K562 (cell line): Measurements from ENCODE around the gene PIGB. TPM values are rescaled to one million over a fixed set of nuclear protein-coding genes. Genes with fewer than 3 reads are reported as not detected.

Experiments
- ATAC-seq: fragments of 200-7000 bp; cut with Tn5 transposase; 3 replicates; pipeline ENCODE4 v1.9.1; 2020; ENCODE audit warnings: moderate library complexity
- BruUV-seq: library from RNA; stranded (reverse); fragments of 400-500 nt; replicated peaks from 2 replicates; lab custom pipeline; 2021; lab: Mats Ljungman, UMichigan
- CTCF ChIA-PET: fragments of 300-600 bp; formaldehyde crosslinking; extraction: SDS; loops from one replicate; lab custom pipeline; 2021; ENCODE audit warnings: low intra/inter-chr PET ratio; lab: Yijun Ruan, JAX
- POLR2A ChIA-PET: fragments of 300-600, 350-650 bp; sonication (Branson Sonifier 250); formaldehyde crosslinking; extraction: SDS; loops from one replicate; lab custom pipeline; 2021; ENCODE audit warnings: antibody characterized with exemption, inconsistent platforms; lab: Yijun Ruan, JAX
- DNase-seq, 4 experiments: peaks; one replicate each; pipeline versions ENCODE4 v3.0.0 to v3.0.0-alpha.2; 2011 to 2018; ENCODE audit warnings: low spot score in 3 of 4, mixed read lengths in 3 of 4; ENCODE audit errors: extremely low read depth in 1 of 4
- FAIRE-seq: peaks from 2 replicates; lab custom pipeline; 2011; peaks lifted over from hg19 to GRCh38; lab: Jason Lieb, UNC
- H2AFZ ChIP-seq: 2 replicates; pipeline ENCODE4 v1.6.0; 2011; ENCODE audit warnings: low read depth, low read length, control low read depth, inconsistent platforms
- H3K27ac ChIP-seq: fragments of 200-600 bp; 3 replicates; pipeline ENCODE4 v1.8.0; 2011; ENCODE audit warnings: low read depth, mild to moderate bottlenecking, control low read depth, inconsistent platforms, low read length, moderate library complexity, mixed read lengths; ENCODE audit errors: extremely low read depth
- H3K27me3 ChIP-seq, 2 experiments: fragments of 300-600 bp in 1 of 2; 2 replicates in 1 of 2; 3 replicates in 1 of 2; pipeline versions ENCODE4 v1.6.0 to v1.8.0; 2011; ENCODE audit warnings: inconsistent platforms in 2 of 2, low read length in 2 of 2, mild to moderate bottlenecking in 1 of 2, mixed read lengths in 1 of 2, moderate library complexity in 1 of 2; ENCODE audit not compliant: control insufficient read depth in 2 of 2, insufficient read depth in 2 of 2
- H3K36me3 ChIP-seq: fragments of 300-600 bp; 3 replicates; pipeline ENCODE4 v1.8.0; 2011; ENCODE audit warnings: mild to moderate bottlenecking, low read length, inconsistent platforms; ENCODE audit not compliant: control insufficient read depth, insufficient read depth
- H3K4me1 ChIP-seq, 2 experiments: fragments of 200-600 bp in 1 of 2; replicated peaks in 1 of 2; 2 replicates in 1 of 2; 3 replicates in 1 of 2; pipeline versions ENCODE4 v1.5.1 to v1.8.0; 2011; ENCODE audit warnings: inconsistent platforms in 2 of 2, low read length in 2 of 2, mild to moderate bottlenecking in 1 of 2, mixed read lengths in 1 of 2, moderate library complexity in 1 of 2; ENCODE audit not compliant: control insufficient read depth in 2 of 2, insufficient read depth in 2 of 2
- H3K4me2 ChIP-seq: 2 replicates; pipeline ENCODE4 v1.6.1; 2011; ENCODE audit warnings: low read length, control low read depth, inconsistent platforms, mixed read lengths; ENCODE audit not compliant: insufficient read depth
- H3K4me3 ChIP-seq: fragments of 200-600 bp; sonication (generic), shearing (Covaris generic); 2 replicates; pipeline ENCODE4 v1.5.1; 2016; ENCODE audit warnings: control low read depth, inconsistent platforms
- H3K79me2 ChIP-seq: fragments of 200-600 bp; 3 replicates; pipeline ENCODE4 v1.8.0; 2011; ENCODE audit warnings: low read length, inconsistent platforms; ENCODE audit not compliant: control insufficient read depth, insufficient read depth
- H3K9ac ChIP-seq, 2 experiments: 2 replicates each; pipeline versions ENCODE4 v1.6.0 to v1.6.1; 2011; ENCODE audit warnings: low read depth in 2 of 2, low read length in 2 of 2, control low read depth in 1 of 2, inconsistent platforms in 1 of 2, mild to moderate bottlenecking in 1 of 2, mixed read lengths in 1 of 2; ENCODE audit not compliant: insufficient read depth in 1 of 2
- H3K9me1 ChIP-seq: one replicate; pipeline ENCODE4 v1.6.0; 2011; ENCODE audit warnings: inconsistent platforms, mild to moderate bottlenecking, low read length, moderate library complexity; ENCODE audit not compliant: control insufficient read depth, insufficient read depth
- H3K9me3 ChIP-seq: replicated peaks from 2 replicates; pipeline ENCODE4 v1.5.1; 2011; ENCODE audit warnings: low read depth, low read length, inconsistent platforms; ENCODE audit not compliant: control insufficient read depth, insufficient read depth
- H4K20me1 ChIP-seq: replicated peaks from 2 replicates; pipeline ENCODE4 v1.6.1; 2011; ENCODE audit warnings: low read length, inconsistent platforms, mixed read lengths; ENCODE audit not compliant: control insufficient read depth, insufficient read depth
- CHD4 ChIP-seq: fragments of 200-600 bp; sonication (generic); IDR thresholded peaks from 3 replicates; pipeline ENCODE4 v1.6.1; 2012; ENCODE audit warnings: low read depth, mild to moderate bottlenecking, mixed read lengths, low read length, inconsistent platforms; ENCODE audit not compliant: insufficient read depth, insufficient replicate concordance, poor library complexity, severe bottlenecking
- RFX1 ChIP-seq: fragments of 450-650 bp; IDR thresholded peaks from 2 replicates; pipeline ENCODE4 v1.6.1; 2016; ENCODE audit warnings: mild to moderate bottlenecking, moderate library complexity
- WGBS: fragments of 100-300 bp; shearing (Covaris generic); methylation state at CpG from one replicate; pipeline ENCODE4 v1.1.6; 2016; ENCODE audit warnings: low coverage, mixed read lengths; ENCODE audit not compliant: insufficient coverage; ENCODE audit errors: missing lambda C conversion rate; 5-methylcytosine and 5-hydroxymethylcytosine counted together
- in situ Hi-C: fragments of 300-500 bp; cut with MboI; formaldehyde crosslinking; loops from 4 replicates; pipeline ENCODE4 v1.15.0; 2018; ENCODE audit warnings: inconsistent platforms, mixed read lengths
- intact Hi-C: fragments of 100-400 bp; cut with micrococcal nuclease; formaldehyde crosslinking; loops from 2 replicates; pipeline ENCODE4 v1.14.2; 2022
- polyA plus RNA-seq, 8 experiments: library from polyadenylated mRNA; depleted of rRNA in 4 of 8; stranded (reverse) in 5 of 8; unstranded in 3 of 8; fragments of >200 nt; fragmentation: Nextera tagmentation in 2 of 8; fragmentation: Illumina TruSeq in 1 of 8; extraction: Ambion mirVana in 2 of 8; extraction: Trizol in 1 of 8; gene quantifications; 2 replicates each; pipeline versions ENCODE4 v1.2.1 to v1.2.3, GENCODE V29; 2011 to 2014; ENCODE audit warnings: inconsistent platforms in 1 of 8, missing spikeins in 1 of 8
- total RNA-seq, 7 experiments: library from RNA; depleted of rRNA in 6 of 7; stranded (reverse); fragments of >200 nt in 6 of 7; fragmentation: Illumina TruSeq in 2 of 7; extraction: Trizol in 2 of 7; gene quantifications; 2 replicates each; pipeline versions ENCODE4 v1.2.1 to v1.2.3, GENCODE V29; 2011 to 2021; ENCODE audit warnings: low replicate concordance in 1 of 7

PIGB gene
- total and polyA plus RNA-seq, 9 of the 15 experiments (the other 6 are each of a cell fraction or from before 2014, with no cell fraction given), result 9.9 to 32.3 (median 18.2) TPM

- POLR2A ChIA-PET, result no interaction called here
- ATAC-seq (no peak), DNase-seq (no peak), FAIRE-seq (peak; percentile 19)
- intact Hi-C loops (no loop called here), in situ Hi-C loops (loop anchor here (5.0 kb wide), 1 partner anchor 41 kb away; no protein-coding TSS in a partner anchor)
- peaks cover 94% of the 10 kb centered on the region for H3K79me2 ChIP-seq
- TF ChIP-seq CHD4, result no peak
- TF ChIP-seq RFX1, result peak; percentile 14; the same call in 1 of the 2 replicates
- peaks cover 4% of the 10 kb centered on the region for H3K9me1 ChIP-seq
- CTCF ChIA-PET, result no interaction called here
- H4K20me1 ChIP-seq, result peaks cover 10% of the 10 kb centered on the region; the same call in 1 of the 2 replicates
- peak overlapping the region; percentile 72 for H3K4me2 ChIP-seq
- no peaks in the 10 kb centered on the region for H3K9me3 ChIP-seq
- no peaks in the 10 kb centered on the region for H3K27me3 ChIP-seq
- peak overlapping the region; percentile 80; the same call in 2 of the 3 replicates for H3K27ac ChIP-seq
- H3K36me3 ChIP-seq, result peaks cover 33% of the 10 kb centered on the region
- H3K4me3 ChIP-seq, result no peak overlapping the region
- no peak overlapping the region; the same call in 1 of the 2 replicates for H2AFZ ChIP-seq
- BruUV-seq, result no TSS peak
- WGBS, result 49% methylated on average over 6 of the region's 6 CpGs
- H3K9ac ChIP-seq, result peak overlapping the region in 1 of 2 experiments; percentile 34; a peak in 2 of 4 replicates
- peaks cover 25 to 72% of the 10 kb centered on the region in 2 experiments for H3K4me1 ChIP-seq
These were observed 35.5 kb upstream of the PIGB start for GRCh38 chr15:55283379-55284147.

- Histone ChIP-seq H4K20me1 (peaks cover 10% of the 10 kb centered on the region; the same call in 1 of the 2 replicates), H3K9me3 (no peaks in the 10 kb centered on the region), H3K9ac (peak overlapping the region in 1 of 2 experiments; percentile 34; a peak in 2 of 4 replicates), H2AFZ (no peak overlapping the region), H3K36me3 (peaks cover 33% of the 10 kb centered on the region), H3K9me1 (peaks cover 4% of the 10 kb centered on the region), H3K4me2 (peak overlapping the region; percentile 31), H3K27ac (peak overlapping the region; percentile 80; the same call in 2 of the 3 replicates), H3K79me2 (peaks cover 94% of the 10 kb centered on the region), H3K27me3 (no peaks in the 10 kb centered on the region), H3K4me1 (peaks cover 21 to 63% of the 10 kb centered on the region in 2 experiments), H3K4me3 (no peak overlapping the region)
- FAIRE-seq (no peak), ATAC-seq (no peak), DNase-seq (peak in 1 of 4 experiments; percentile 45)
- POLR2A ChIA-PET, result interaction anchor here (0.7 to 0.8 kb wide), 2 partner anchors 12 to 34 kb away, joined by 3 to 4 read pairs; partner anchors contain the start of genes PIGB and PIGBOS1
- intact Hi-C loops, result no loop called here
- WGBS, result 42% methylated on average over 1 of the region's 1 CpG
- CTCF ChIA-PET, result no interaction called here
- BruUV-seq, result no TSS peak
- in situ Hi-C loops, result loop anchor here (5.0 kb wide), 1 partner anchor 42 kb away; no protein-coding TSS in a partner anchor
These were observed 34.6 kb upstream of the PIGB start for GRCh38 chr15:55284426-55284825.
